Measurements from ENCODE around the gene HS2ST1. TPM values are rescaled to one million over a fixed set of nuclear protein-coding genes. Genes with fewer than 3 reads are reported as not detected.
"Not testable (repeated sequence)": the region's sequence is repeated elsewhere in the genome, so short reads cannot be mapped to it uniquely, and the experiment has no call there.

HS2ST1 gene
- polyA plus RNA-seq, 3 donors: 2.6 to 6.0 (median 4.2) TPM

- Histone ChIP-seq H4K20me1 (ENCODE audit: insufficient read depth, low read length) (no peaks in the 10 kb centered on the region), H3K4me1 (ENCODE audit: control insufficient read depth in 1 of 2, insufficient read depth in 2 of 2, low read length in 2 of 2) (no peaks in the 10 kb centered on the region), H2AFZ (ENCODE audit: insufficient read depth, low read depth, low read length, poor library complexity, severe bottlenecking) (no peak overlapping the region), H3K4me2 (replicated peaks; ENCODE audit: extremely low read depth, low read length, poor library complexity, severe bottlenecking) (no peak overlapping the region), H3K79me2 (ENCODE audit: insufficient read depth, low read length) (no peaks in the 10 kb centered on the region), H3K27me3 (ENCODE audit: control insufficient read depth in 2 of 2, insufficient read depth in 2 of 2, low read length in 2 of 2) (no peaks in the 10 kb centered on the region), H3K9ac (ENCODE audit: insufficient read depth, low read length, poor library complexity, severe bottlenecking) (no peak overlapping the region), H3K36me3 (replicated peaks in 1 of 2; ENCODE audit: control insufficient read depth in 1 of 2, insufficient read depth in 2 of 2, low read length in 2 of 2) (no peaks in the 10 kb centered on the region), H3K9me3 (replicated peaks in 1 of 2; ENCODE audit: control insufficient read depth in 1 of 2, insufficient read depth in 1 of 2, low read length in 2 of 2) (peaks cover 0 to 8% of the 10 kb centered on the region in 2 donors), H3K27ac (ENCODE audit: low read depth in 1 of 2, low read length in 2 of 2) (no peak overlapping the region), H3K4me3 (replicated peaks in 1 of 3; ENCODE audit: low read depth in 2 of 3, low read length in 3 of 3) (no peak overlapping the region)
- H3K9me3 Mint-ChIP-seq: peaks cover 0 to 10% (median 7%) of the 10 kb centered on the region in 7 donors
- no peak for DNase-seq
- no peak for TF ChIP-seq CTCF (IDR thresholded peaks at IDR 0.05)
- H3K27ac Mint-ChIP-seq: no peak overlapping the region
- H3K4me3 Mint-ChIP-seq: no peak overlapping the region
- H3K4me1 Mint-ChIP-seq: no peaks in the 10 kb centered on the region
- intact Hi-C loops (cut with micrococcal nuclease): no loop called here
- peaks cover 0 to 1% (median 0%) of the 10 kb centered on the region in 3 donors for H3K27me3 Mint-ChIP-seq (ENCODE audit: low read depth in 3 of 3)
- H3K36me3 Mint-ChIP-seq: peaks cover 0 to 4% of the 10 kb centered on the region in 2 donors
Observed at GRCh38 chr1:86987446-86987845, 73.0 kb downstream of the HS2ST1 start.

- Histone ChIP-seq H3K27ac (ENCODE audit: low read depth in 1 of 2, low read length in 2 of 2) (no peak overlapping the region), H3K9ac (ENCODE audit: insufficient read depth, low read length, poor library complexity, severe bottlenecking) (no peak overlapping the region), H3K79me2 (ENCODE audit: insufficient read depth, low read length) (no peaks in the 10 kb centered on the region), H3K27me3 (ENCODE audit: control insufficient read depth in 2 of 2, insufficient read depth in 2 of 2, low read length in 2 of 2) (no peaks in the 10 kb centered on the region), H3K4me1 (ENCODE audit: control insufficient read depth in 1 of 2, insufficient read depth in 2 of 2, low read length in 2 of 2) (no peaks in the 10 kb centered on the region), H3K4me2 (replicated peaks; ENCODE audit: extremely low read depth, low read length, poor library complexity, severe bottlenecking) (no peak overlapping the region), H4K20me1 (ENCODE audit: insufficient read depth, low read length) (no peaks in the 10 kb centered on the region), H3K36me3 (replicated peaks in 1 of 2; ENCODE audit: control insufficient read depth in 1 of 2, insufficient read depth in 2 of 2, low read length in 2 of 2) (no peaks in the 10 kb centered on the region), H2AFZ (ENCODE audit: insufficient read depth, low read depth, low read length, poor library complexity, severe bottlenecking) (no peak overlapping the region), H3K9me3 (replicated peaks in 1 of 2; ENCODE audit: control insufficient read depth in 1 of 2, insufficient read depth in 1 of 2, low read length in 2 of 2) (no peaks in the 10 kb centered on the region), H3K4me3 (replicated peaks in 1 of 3; ENCODE audit: low read depth in 2 of 3, low read length in 3 of 3) (no peak overlapping the region)
- WGBS (ENCODE audit: insufficient coverage): no CpG with 5 or more reads among the region's 7 CpGs
- Mint-ChIP-seq H3K4me3 (no peak overlapping the region), H3K36me3 (no peaks in the 10 kb centered on the region), H3K27ac (no peak overlapping the region), H3K4me1 (no peaks in the 10 kb centered on the region), H3K9me3 (peaks cover 0 to 3% (median 0%) of the 10 kb centered on the region in 7 donors), H3K27me3 (ENCODE audit: low read depth in 3 of 3) (peaks cover 0 to 1% (median 0%) of the 10 kb centered on the region in 3 donors)
- no peak for TF ChIP-seq CTCF (IDR thresholded peaks at IDR 0.05)
- intact Hi-C loops (cut with micrococcal nuclease): no loop called here
- DNase-seq: no peak
Observed at GRCh38 chr1:86988835-86989234, 74.4 kb downstream of the HS2ST1 start.

DNA sequence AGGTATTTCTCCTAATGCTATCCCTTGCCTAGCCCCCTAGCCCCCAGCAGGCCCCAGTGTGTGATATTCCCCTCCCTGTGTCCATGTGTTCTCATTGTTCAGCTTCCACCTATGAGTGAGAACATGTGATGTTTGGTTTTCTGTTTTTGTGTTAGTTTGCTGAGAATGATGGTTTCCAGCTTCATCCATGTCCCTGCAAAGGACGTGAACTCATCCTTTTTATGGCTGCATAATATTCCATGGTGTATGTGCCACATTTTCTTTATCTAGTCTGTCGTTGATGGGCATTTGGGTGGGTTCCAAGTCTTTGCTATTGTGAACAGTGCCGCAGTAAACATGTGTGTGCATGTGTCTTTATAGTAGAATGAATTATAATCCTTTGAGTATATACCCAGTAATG lies 75.3 kb downstream of the HS2ST1 start:
- H3K27me3 Mint-ChIP-seq (ENCODE audit: low read depth in 3 of 3); intact Hi-C loops (cut with micrococcal nuclease); H3K4me2 ChIP-seq (replicated peaks; ENCODE audit: extremely low read depth, low read length, poor library complexity, severe bottlenecking); H3K36me3 Mint-ChIP-seq; H3K4me1 Mint-ChIP-seq; H3K27ac ChIP-seq (ENCODE audit: low read depth in 1 of 2, low read length in 2 of 2); H4K20me1 ChIP-seq (ENCODE audit: insufficient read depth, low read length); H2AFZ ChIP-seq (ENCODE audit: insufficient read depth, low read depth, low read length, poor library complexity, severe bottlenecking); H3K9ac ChIP-seq (ENCODE audit: insufficient read depth, low read length, poor library complexity, severe bottlenecking); DNase-seq; H3K4me3 ChIP-seq (replicated peaks in 1 of 3; ENCODE audit: low read depth in 2 of 3, low read length in 3 of 3); H3K36me3 ChIP-seq (replicated peaks in 1 of 2; ENCODE audit: control insufficient read depth in 1 of 2, insufficient read depth in 2 of 2, low read length in 2 of 2); H3K27me3 ChIP-seq (ENCODE audit: control insufficient read depth in 2 of 2, insufficient read depth in 2 of 2, low read length in 2 of 2); H3K9me3 ChIP-seq (replicated peaks in 1 of 2; ENCODE audit: control insufficient read depth in 1 of 2, insufficient read depth in 1 of 2, low read length in 2 of 2); H3K79me2 ChIP-seq (ENCODE audit: insufficient read depth, low read length); H3K4me3 Mint-ChIP-seq; H3K4me1 ChIP-seq (ENCODE audit: control insufficient read depth in 1 of 2, insufficient read depth in 2 of 2, low read length in 2 of 2); H3K27ac Mint-ChIP-seq; H3K9me3 Mint-ChIP-seq: not testable (repeated sequence)
- no CpG with 5 or more reads among the region's 3 CpGs for WGBS (ENCODE audit: insufficient coverage)

Measured in CD14-positive monocyte (primary cell).